GM12873 (cell line): ENCODE results near the gene VEGFA.

ENCODE experiments used
- CTCF ChIP-seq: IDR thresholded peaks from 2 replicates; pipeline ENCODE4 v1.5.1; 2012; ENCODE audit warnings: low read depth, mild to moderate bottlenecking, moderate library complexity, low read length, control low read depth; ENCODE audit not compliant: insufficient read depth; ENCODE audit errors: missing control alignments

VEGFA gene

GRCh38 chr6:43769526-43770371, at the start of gene VEGFA:
TSS of gene VEGFA (plus strand) at chr6:43770211.
- TF ChIP-seq CTCF = peak; percentile 98

GRCh38 chr6:43720999-43721398, 49.0 kb upstream of the VEGFA start:
- no peak for TF ChIP-seq CTCF

- TF ChIP-seq CTCF = no peak
These were observed 47.0 kb upstream of the VEGFA start for GRCh38 chr6:43722920-43723545.

- TF ChIP-seq CTCF = peak; percentile 89
These were observed 46.2 kb upstream of the VEGFA start for GRCh38 chr6:43723737-43724295.

- TF ChIP-seq CTCF = no peak
These were observed 45.7 kb upstream of the VEGFA start for GRCh38 chr6:43724354-43724753.

GRCh38 chr6:43724914-43725642, 44.9 kb upstream of the VEGFA start:
- TF ChIP-seq CTCF = no peak
